Measurements from ENCODE around the gene ZNF527. TPM values are rescaled to one million over a fixed set of nuclear protein-coding genes. Genes with fewer than 3 reads are reported as not detected.

The ZNF527 gene
- total RNA-seq: 10 to 100 TPM in 1 of 2 donors, 1 to 10 TPM in 1; 3.8 to 20.9 TPM

- no peak for TF ChIP-seq CTCF (IDR thresholded peaks at IDR 0.05)
- Histone ChIP-seq H3K9me3 (peaks cover 10% of the 10 kb centered on the region), H3K4me3 (peak within 1 kb of the TSS; percentile 85), H3K27ac (peak within 1 kb of the TSS; percentile 51 to 76), H3K27me3 (replicated peaks; ENCODE audit: insufficient read depth) (no peaks in the 10 kb centered on the region), H3K4me1 (ENCODE audit: control insufficient read depth in 1 of 2, low read depth in 2 of 2) (peaks cover 3 to 13% of the 10 kb centered on the region in 2 donors), H3K36me3 (peaks cover 19% of the 10 kb centered on the region)
- DNase-seq (ENCODE audit: low spot score): peak; percentile 90
- ATAC-seq (ENCODE audit: insufficient number of reproducible peaks, low FRiP score, low read depth): peak; percentile 94
Measured at GRCh38 chr19:37370880-37371661, at the start of gene ZNF527. Gene ZNF527, plus strand, starts transcription at chr19:37371099. Its CDS starts 3,100 bp downstream, at chr19:37374199.

- TF ChIP-seq CTCF (IDR thresholded peaks at IDR 0.05): no peak
- H3K36me3 ChIP-seq: peaks cover 23% of the 10 kb centered on the region
- DNase-seq (ENCODE audit: low spot score): no peak
Measured at GRCh38 chr19:37329686-37330085, 41.2 kb upstream of the ZNF527 start.

GRCh38 chr19:37332839-37333238, 38.1 kb upstream of the ZNF527 start:
- TF ChIP-seq CTCF (IDR thresholded peaks at IDR 0.05): no peak
- H3K27me3 ChIP-seq (replicated peaks; ENCODE audit: insufficient read depth): no peaks in the 10 kb centered on the region
- DNase-seq (ENCODE audit: low spot score) (no peak), ATAC-seq (ENCODE audit: insufficient number of reproducible peaks, low FRiP score, low read depth) (no peak)
- H3K36me3 ChIP-seq: peaks cover 10% of the 10 kb centered on the region
- no peaks in the 10 kb centered on the region for H3K9me3 ChIP-seq
- H3K4me1 ChIP-seq (ENCODE audit: control insufficient read depth in 1 of 2, low read depth in 2 of 2): peaks cover 11 to 14% of the 10 kb centered on the region in 2 donors
- no peak overlapping the region for H3K27ac ChIP-seq
- no peak overlapping the region for H3K4me3 ChIP-seq

More at GRCh38 chr19:37329686-37330085, 41.2 kb upstream of the ZNF527 start:
- no peak overlapping the region for H3K4me3 ChIP-seq
- ATAC-seq (ENCODE audit: insufficient number of reproducible peaks, low FRiP score, low read depth): no peak
- H3K9me3 ChIP-seq: no peaks in the 10 kb centered on the region
- H3K4me1 ChIP-seq (ENCODE audit: control insufficient read depth in 1 of 2, low read depth in 2 of 2): peaks cover 0 to 4% of the 10 kb centered on the region in 2 donors
- no peaks in the 10 kb centered on the region for H3K27me3 ChIP-seq (replicated peaks; ENCODE audit: insufficient read depth)
- H3K27ac ChIP-seq: no peak overlapping the region

GRCh38 chr19:37333457-37333856, 37.4 kb upstream of the ZNF527 start:
- Histone ChIP-seq H3K4me1 (ENCODE audit: control insufficient read depth in 1 of 2, low read depth in 2 of 2) (peaks cover 11 to 18% of the 10 kb centered on the region in 2 donors), H3K9me3 (no peaks in the 10 kb centered on the region), H3K27me3 (replicated peaks; ENCODE audit: insufficient read depth) (no peaks in the 10 kb centered on the region), H3K36me3 (peaks cover 7% of the 10 kb centered on the region), H3K4me3 (no peak overlapping the region), H3K27ac (no peak overlapping the region)
- DNase-seq (ENCODE audit: low spot score) (no peak), ATAC-seq (ENCODE audit: insufficient number of reproducible peaks, low FRiP score, low read depth) (no peak)
- TF ChIP-seq CTCF (IDR thresholded peaks at IDR 0.05): no peak

- no peak for TF ChIP-seq CTCF (IDR thresholded peaks at IDR 0.05)
- Histone ChIP-seq H3K36me3 (no peaks in the 10 kb centered on the region), H3K4me1 (ENCODE audit: control insufficient read depth in 1 of 2, low read depth in 2 of 2) (peaks cover 11 to 26% of the 10 kb centered on the region in 2 donors), H3K4me3 (peak overlapping the region; percentile 79), H3K27ac (peak overlapping the region; percentile 67 to 71), H3K9me3 (no peaks in the 10 kb centered on the region), H3K27me3 (replicated peaks; ENCODE audit: insufficient read depth) (no peaks in the 10 kb centered on the region)
- DNase-seq (ENCODE audit: low spot score) (peak; percentile 82), ATAC-seq (ENCODE audit: insufficient number of reproducible peaks, low FRiP score, low read depth) (peak; percentile 79)
Measured at GRCh38 chr19:37334179-37335071, 36.5 kb upstream of the ZNF527 start.

All from thoracic aorta (tissue), 2 donors.